H1 (cell line): Measurements from ENCODE around the gene SPTAN1. TPM values are rescaled to one million over a fixed set of nuclear protein-coding genes. Genes with fewer than 3 reads are reported as not detected.

Experiments used
- CBX8 ChIP-seq: fragments of 300-800, 300-1000 bp; sonication (generic); IDR thresholded peaks from 2 replicates; pipeline ENCODE4 v1.7.1; 2016; ENCODE audit warnings: low read depth, low read length, borderline replicate concordance
- CEBPB ChIP-seq: IDR thresholded peaks from 2 replicates; pipeline ENCODE4 v1.6.1; 2012; ENCODE audit warnings: low read depth, low read length
- GABPA ChIP-seq: IDR thresholded peaks from 2 replicates; pipeline ENCODE4 v1.6.1; 2011; ENCODE audit warnings: mild to moderate bottlenecking, low read length, moderate library complexity, borderline replicate concordance; ENCODE audit not compliant: insufficient read depth
- RNF2 ChIP-seq: fragments of 200-900, 300-1000 bp; sonication (generic); IDR thresholded peaks from 2 replicates; pipeline ENCODE4 v1.7.1; 2016; ENCODE audit warnings: borderline replicate concordance, low read depth, mild to moderate bottlenecking, antibody characterized with exemption, low read length; ENCODE audit not compliant: poor library complexity, severe bottlenecking; ENCODE audit errors: missing control alignments
- polyA plus RNA-seq, 7 experiments: library from polyadenylated mRNA; depleted of rRNA in 3 of 7; stranded (reverse) in 5 of 7; unstranded in 2 of 7; fragments of >200 nt in 5 of 7; fragments of 200-250 nt in 2 of 7; gene quantifications; 1 replicate in 5 of 7; 2 replicates in 1 of 7; 4 replicates in 1 of 7; pipeline versions ENCODE4 v1.2.1 to v1.2.3, GENCODE V29; 2011 to 2013; ENCODE audit warnings: missing spikeins in 2 of 7, mixed read lengths in 2 of 7
- total RNA-seq: library from RNA; stranded (reverse); fragmentation: NEBNext Ultra II Directional; extraction: Animal tissue kit (Norgen Biotek cat#: 25700); gene quantifications from 2 replicates; pipeline ENCODE4 v1.2.1, GENCODE V29; 2021
- TF ChIP-seq, protein P1 (sequence below): IDR thresholded peaks from 2 replicates; pipeline ENCODE4 v1.6.1; 2012; ENCODE audit warnings: inconsistent platforms

The SPTAN1 gene
- total and polyA plus RNA-seq, 2 of the 8 experiments (the other 6 are each of a cell fraction or from before 2014, with no cell fraction given) = 182 to 216 TPM

DNA sequence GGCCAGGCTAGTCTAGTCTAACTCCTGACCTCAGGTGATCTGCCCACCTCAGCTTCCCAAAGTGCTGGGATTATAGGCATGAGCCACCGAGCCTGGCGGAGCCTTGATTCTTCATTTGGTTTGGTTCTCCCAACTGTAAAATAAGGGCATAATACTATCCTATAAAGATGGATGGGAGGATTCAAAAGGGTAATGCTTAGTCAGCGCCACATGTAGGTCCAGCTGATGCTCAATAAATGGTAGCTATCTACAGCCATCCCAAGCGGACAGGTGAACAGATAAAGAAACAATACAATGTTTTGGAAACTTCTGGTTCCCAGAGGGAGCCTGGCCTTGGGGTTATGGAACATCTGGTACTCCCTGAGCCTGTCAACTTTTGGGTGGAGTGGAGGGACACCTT lies 123.0 kb downstream of the SPTAN1 start (continued):
- no peak for TF ChIP-seq CBX8
- no peak for TF ChIP-seq GABPA
- TF ChIP-seq, protein P1, sequence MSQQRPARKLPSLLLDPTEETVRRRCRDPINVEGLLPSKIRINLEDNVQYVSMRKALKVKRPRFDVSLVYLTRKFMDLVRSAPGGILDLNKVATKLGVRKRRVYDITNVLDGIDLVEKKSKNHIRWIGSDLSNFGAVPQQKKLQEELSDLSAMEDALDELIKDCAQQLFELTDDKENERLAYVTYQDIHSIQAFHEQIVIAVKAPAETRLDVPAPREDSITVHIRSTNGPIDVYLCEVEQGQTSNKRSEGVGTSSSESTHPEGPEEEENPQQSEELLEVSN = no peak
- TF ChIP-seq CEBPB = no peak
- no peak for TF ChIP-seq RNF2
- TF ChIP-seq, all 59 proteins: peak for 0
